GM12878 (cell line): ENCODE results near the gene SENP3. TPM values are rescaled to one million over a fixed set of nuclear protein-coding genes. Genes with fewer than 3 reads are reported as not detected.

Source experiments
- ATAC-seq: fragments of 200-7000 bp; cut with Tn5 transposase; 3 replicates; pipeline ENCODE4 v1.9.1; 2020; ENCODE audit warnings: mild to moderate bottlenecking, moderate library complexity
- BruUV-seq: library from RNA; stranded (reverse); fragments of 400-500 nt; replicated peaks from 2 replicates; lab custom pipeline; 2021; lab: Mats Ljungman, UMichigan
- CTCF ChIA-PET: fragments of 300-600 bp; sonication (Branson Sonifier 250); formaldehyde crosslinking; extraction: SDS; loops from one replicate; lab custom pipeline; 2021; ENCODE audit warnings: inconsistent platforms; lab: Yijun Ruan, JAX
- POLR2A ChIA-PET: fragments of 350-600 bp; formaldehyde crosslinking; extraction: SDS; loops from one replicate; lab custom pipeline; 2021; ENCODE audit warnings: inconsistent platforms; lab: Charles Lee
- RAD21 ChIA-PET: fragments of 300-600 bp; sonication (Branson Sonifier 250); formaldehyde crosslinking; loops from one replicate; lab custom pipeline; 2023; ENCODE audit warnings: antibody characterized with exemption; ENCODE audit not compliant: unreplicated experiment; lab: Charles Lee
- SMC1A ChIA-PET: fragments of 300-600 bp; sonication (Branson Sonifier 250); formaldehyde crosslinking; loops from one replicate; lab custom pipeline; 2023; ENCODE audit not compliant: unreplicated experiment, uncharacterized antibody; lab: Charles Lee
- DNase-seq: peaks from one replicate; pipeline ENCODE4 v3.0.0-alpha.2; 2011; ENCODE audit warnings: low read depth, low spot score
- FAIRE-seq: peaks from 3 replicates; lab custom pipeline; 2011; peaks lifted over from hg19 to GRCh38; lab: Jason Lieb, UNC
- H2AFZ ChIP-seq: 2 replicates; pipeline ENCODE4 v1.6.0; 2011; ENCODE audit warnings: low read depth, low read length, control low read depth; ENCODE audit not compliant: control insufficient read depth
- H3K27ac ChIP-seq: 2 replicates; pipeline ENCODE4 v1.5.1; 2011; ENCODE audit warnings: control low read depth; ENCODE audit not compliant: control insufficient read depth, insufficient read depth
- H3K27me3 ChIP-seq, 2 experiments: replicated peaks in 1 of 2; 2 replicates each; pipeline versions ENCODE4 v1.6.0 to v1.6.1; 2011; ENCODE audit warnings: low read length in 1 of 2; ENCODE audit not compliant: control insufficient read depth in 2 of 2, insufficient read depth in 2 of 2
- H3K36me3 ChIP-seq, 2 experiments: 2 replicates each; pipeline ENCODE4 v1.5.1; 2011; ENCODE audit warnings: low read length in 1 of 2; ENCODE audit not compliant: control insufficient read depth in 2 of 2, insufficient read depth in 2 of 2
- H3K4me1 ChIP-seq: 2 replicates; pipeline ENCODE4 v1.6.1; 2011; ENCODE audit warnings: mild to moderate bottlenecking, low read length, moderate library complexity, mixed read lengths; ENCODE audit not compliant: control insufficient read depth, insufficient read depth
- H3K4me2 ChIP-seq: 2 replicates; pipeline ENCODE4 v1.6.0; 2011; ENCODE audit warnings: control low read depth; ENCODE audit not compliant: control insufficient read depth, insufficient read depth
- H3K4me3 ChIP-seq: fragments of 200-600 bp; sonication (generic); 2 replicates; pipeline ENCODE4 v1.5.1; 2016
- H3K79me2 ChIP-seq: 2 replicates; pipeline ENCODE4 v1.6.0; 2011; ENCODE audit warnings: low read length; ENCODE audit not compliant: control insufficient read depth, insufficient read depth
- H3K9ac ChIP-seq: 2 replicates; pipeline ENCODE4 v1.8.0; 2011; ENCODE audit warnings: low read length, control low read depth, mixed read lengths; ENCODE audit not compliant: control insufficient read depth, insufficient read depth
- H3K9me3 ChIP-seq: replicated peaks from 3 replicates; pipeline ENCODE4 v1.5.1; 2011; ENCODE audit warnings: mild to moderate bottlenecking, low read length; ENCODE audit not compliant: control insufficient read depth, insufficient read depth
- H4K20me1 ChIP-seq: 2 replicates; pipeline ENCODE4 v1.6.0; 2011; ENCODE audit not compliant: control insufficient read depth, insufficient read depth
- CHD2 ChIP-seq: IDR thresholded peaks from 2 replicates; pipeline ENCODE4 v1.6.1; 2011; ENCODE audit warnings: low read depth, low read length, improper control_type of control experiment, borderline replicate concordance
- HDAC2 ChIP-seq: fragments of 200-600 bp; sonication (generic); IDR thresholded peaks from 2 replicates; pipeline ENCODE4 v1.6.1; 2017
- MAX ChIP-seq: IDR thresholded peaks from 2 replicates; pipeline ENCODE4 v1.6.1; 2012; ENCODE audit warnings: low read depth, low read length, improper control_type of control experiment
- NR2F1 ChIP-seq: fragments of 450-650 bp; conservative IDR thresholded peaks from 2 replicates; pipeline ENCODE4 v1.6.1; 2017; ENCODE audit warnings: mild to moderate bottlenecking
- PKNOX1 ChIP-seq: fragments of 450-650 bp; IDR thresholded peaks from 2 replicates; pipeline ENCODE4 v1.6.1; 2016; ENCODE audit warnings: mild to moderate bottlenecking
- RAD51 ChIP-seq: fragments of 450-650 bp; IDR thresholded peaks from 2 replicates; pipeline ENCODE4 v1.6.1; 2016; ENCODE audit warnings: moderate library complexity, mild to moderate bottlenecking, inconsistent platforms
- SRF ChIP-seq, 2 experiments: IDR thresholded peaks; 2 replicates each; pipeline ENCODE4 v1.6.1; 2011; ENCODE audit warnings: low read depth in 2 of 2, low read length in 2 of 2, mild to moderate bottlenecking in 1 of 2, moderate library complexity in 1 of 2
- ZBTB33 ChIP-seq: fragments of 450-650 bp; IDR thresholded peaks from 2 replicates; pipeline ENCODE4 v1.6.1; 2017; ENCODE audit warnings: mild to moderate bottlenecking
- whole genome bisulfite sequencing: methylation state at CpG from one replicate; pipeline ENCODE4 v1.1.6; 2016; ENCODE audit warnings: low lambda C conversion rate; ENCODE audit not compliant: insufficient replicate concordance, insufficient coverage; ENCODE audit errors: missing lambda C conversion rate; 5-methylcytosine and 5-hydroxymethylcytosine counted together
- in situ Hi-C: fragments of 300-500 bp; cut with MboI; formaldehyde crosslinking; loops from 9 replicates; pipeline ENCODE4 v1.14.3; 2018; ENCODE audit warnings: mixed read lengths
- intact Hi-C: fragments of 100-400 bp; cut with micrococcal nuclease; formaldehyde crosslinking; loops from one replicate; pipeline ENCODE4 v1.14.2; 2022; ENCODE audit not compliant: unreplicated experiment
- polyA plus RNA-seq, 11 experiments: library from polyadenylated mRNA; depleted of rRNA in 4 of 11; unstranded in 6 of 11; stranded (reverse) in 5 of 11; fragments of >200 nt; fragmentation: Nextera tagmentation in 4 of 11; fragmentation: Illumina TruSeq in 1 of 11; extraction: Ambion mirVana in 4 of 11; extraction: Trizol in 1 of 11; gene quantifications; 1 replicate in 1 of 11; 2 replicates in 10 of 11; pipeline versions ENCODE4 v1.2.1 to v1.2.3, GENCODE V29; 2011 to 2016; ENCODE audit warnings: inconsistent platforms in 2 of 11, missing spikeins in 2 of 11, low read depth in 1 of 11
- total RNA-seq, 4 experiments: library from RNA; depleted of rRNA in 3 of 4; stranded (reverse); fragments of >200 nt in 3 of 4; fragmentation: Illumina TruSeq in 1 of 4; extraction: Trizol in 1 of 4; gene quantifications; 2 replicates each; pipeline versions ENCODE4 v1.2.1 to v1.2.3, GENCODE V29; 2013 to 2021
- TF ChIP-seq, protein P1 (sequence below): fragments of 450-650 bp; IDR thresholded peaks from 2 replicates; pipeline ENCODE4 v1.6.1; 2017; ENCODE audit warnings: mild to moderate bottlenecking, moderate library complexity

The SENP3 gene
- total and polyA plus RNA-seq, 10 of the 15 experiments (the other 5 are each of a cell fraction or from before 2014, with no cell fraction given) = 1.8 to 113 (median 72.3) TPM

DNA sequence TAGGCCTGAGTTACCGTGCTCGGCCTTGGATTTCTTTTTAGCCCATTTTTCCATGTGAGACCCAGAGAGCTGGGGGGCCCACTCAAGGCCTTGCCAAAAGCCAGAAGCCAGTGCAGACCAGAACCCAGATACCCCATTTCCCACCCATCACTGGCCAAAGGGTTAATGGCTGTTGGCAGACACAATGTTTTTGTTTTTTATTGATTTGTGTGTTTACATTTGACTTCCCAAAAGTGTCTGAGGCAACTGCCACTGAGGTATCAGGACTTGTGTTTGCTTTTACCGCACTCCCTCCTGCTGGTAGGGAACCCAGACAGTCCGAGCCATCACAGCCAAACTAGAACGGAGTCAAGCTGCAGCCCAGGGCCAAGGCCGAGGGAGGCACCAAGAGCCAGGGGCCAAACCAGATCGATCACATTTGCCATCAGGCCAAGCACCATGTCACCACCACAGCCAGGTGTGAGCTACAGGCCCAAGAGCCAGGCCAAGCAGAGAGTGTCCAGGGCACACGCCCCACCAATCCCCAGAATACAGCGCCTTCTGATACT lies 20.6 kb upstream of the SENP3 start (continued):
- TF ChIP-seq, protein P1, sequence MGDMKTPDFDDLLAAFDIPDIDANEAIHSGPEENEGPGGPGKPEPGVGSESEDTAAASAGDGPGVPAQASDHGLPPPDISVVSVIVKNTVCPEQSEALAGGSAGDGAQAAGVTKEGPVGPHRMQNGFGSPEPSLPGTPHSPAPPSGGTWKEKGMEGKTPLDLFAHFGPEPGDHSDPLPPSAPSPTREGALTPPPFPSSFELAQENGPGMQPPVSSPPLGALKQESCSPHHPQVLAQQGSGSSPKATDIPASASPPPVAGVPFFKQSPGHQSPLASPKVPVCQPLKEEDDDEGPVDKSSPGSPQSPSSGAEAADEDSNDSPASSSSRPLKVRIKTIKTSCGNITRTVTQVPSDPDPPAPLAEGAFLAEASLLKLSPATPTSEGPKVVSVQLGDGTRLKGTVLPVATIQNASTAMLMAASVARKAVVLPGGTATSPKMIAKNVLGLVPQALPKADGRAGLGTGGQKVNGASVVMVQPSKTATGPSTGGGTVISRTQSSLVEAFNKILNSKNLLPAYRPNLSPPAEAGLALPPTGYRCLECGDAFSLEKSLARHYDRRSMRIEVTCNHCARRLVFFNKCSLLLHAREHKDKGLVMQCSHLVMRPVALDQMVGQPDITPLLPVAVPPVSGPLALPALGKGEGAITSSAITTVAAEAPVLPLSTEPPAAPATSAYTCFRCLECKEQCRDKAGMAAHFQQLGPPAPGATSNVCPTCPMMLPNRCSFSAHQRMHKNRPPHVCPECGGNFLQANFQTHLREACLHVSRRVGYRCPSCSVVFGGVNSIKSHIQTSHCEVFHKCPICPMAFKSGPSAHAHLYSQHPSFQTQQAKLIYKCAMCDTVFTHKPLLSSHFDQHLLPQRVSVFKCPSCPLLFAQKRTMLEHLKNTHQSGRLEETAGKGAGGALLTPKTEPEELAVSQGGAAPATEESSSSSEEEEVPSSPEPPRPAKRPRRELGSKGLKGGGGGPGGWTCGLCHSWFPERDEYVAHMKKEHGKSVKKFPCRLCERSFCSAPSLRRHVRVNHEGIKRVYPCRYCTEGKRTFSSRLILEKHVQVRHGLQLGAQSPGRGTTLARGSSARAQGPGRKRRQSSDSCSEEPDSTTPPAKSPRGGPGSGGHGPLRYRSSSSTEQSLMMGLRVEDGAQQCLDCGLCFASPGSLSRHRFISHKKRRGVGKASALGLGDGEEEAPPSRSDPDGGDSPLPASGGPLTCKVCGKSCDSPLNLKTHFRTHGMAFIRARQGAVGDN = no peak
- TF ChIP-seq NR2F1 = no peak
- TF ChIP-seq SRF (IDR thresholded peaks at IDR 0.05; ENCODE audit: low read depth in 2 of 2, low read length in 2 of 2) = no peak
- TF ChIP-seq HDAC2 = no peak
- no peak for TF ChIP-seq RAD51

DNA sequence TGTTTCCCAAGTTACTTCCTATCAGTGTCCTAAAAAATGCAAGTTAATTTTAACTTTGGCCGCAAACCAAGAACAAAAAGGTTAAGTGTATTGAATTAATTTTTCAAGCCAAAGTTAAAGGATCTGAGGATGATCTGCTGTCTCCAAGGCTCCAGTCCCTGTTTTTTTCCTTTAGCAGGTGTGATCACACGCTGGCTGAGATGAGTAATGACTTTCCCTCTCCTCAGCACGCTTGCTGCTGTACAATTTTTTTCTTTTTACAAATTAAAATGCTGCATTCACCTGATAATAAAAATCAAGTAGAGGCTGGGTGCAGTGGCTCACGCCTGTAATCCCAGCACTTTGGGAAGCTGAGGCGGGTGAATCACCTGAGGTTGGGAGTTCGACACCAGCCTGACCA lies 16.8 kb upstream of the SENP3 start:
- no peak overlapping the region for H3K9ac ChIP-seq
- in situ Hi-C loops = no loop called here
- no peaks in the 10 kb centered on the region; a peak in 1 of 4 replicates for H3K27me3 ChIP-seq
- TF ChIP-seq CHD2 (no peak), RAD51 (no peak), MAX (no peak), ZBTB33 (no peak), PKNOX1 (no peak)
- no peaks in the 10 kb centered on the region for H3K36me3 ChIP-seq
- H2AFZ ChIP-seq = no peak overlapping the region
- peaks cover 16% of the 10 kb centered on the region for H3K4me1 ChIP-seq
- ATAC-seq = no peak
- H4K20me1 ChIP-seq = no peaks in the 10 kb centered on the region
- intact Hi-C loops = no loop called here
- POLR2A ChIA-PET = interaction anchor here (0.6 kb wide), 1 partner anchor 12 kb away, joined by 5 read pairs; no protein-coding TSS in a partner anchor
- no TSS peak for BruUV-seq
- no peak for FAIRE-seq
- 46% methylated on average over 6 of the region's 6 CpGs for WGBS
- CTCF ChIA-PET = interaction anchor here (1.1 to 2.8 kb wide), 3 partner anchors 15 to 30 kb away, joined by 3 to 10 read pairs (median 5); no protein-coding TSS in a partner anchor
- H3K4me2 ChIP-seq = no peak overlapping the region
- SMC1A ChIA-PET = no interaction called here
- H3K27ac ChIP-seq = no peak overlapping the region
- H3K4me3 ChIP-seq = no peak overlapping the region
- RAD21 ChIA-PET = no interaction called here
- no peaks in the 10 kb centered on the region for H3K9me3 ChIP-seq
- no peaks in the 10 kb centered on the region for H3K79me2 ChIP-seq
- no peak for DNase-seq
